H1 (cell line): ENCODE data around the gene MYOG. TPM values are rescaled to one million over a fixed set of nuclear protein-coding genes. Genes with fewer than 3 reads are reported as not detected.

Experiments used
- CBX5 ChIP-seq: fragments of 300-800, 300-1000 bp; sonication (generic); IDR thresholded peaks from 2 replicates; pipeline ENCODE4 v1.7.1; 2016; ENCODE audit warnings: antibody characterized with exemption, low read length, low read depth
- CBX8 ChIP-seq: fragments of 300-800, 300-1000 bp; sonication (generic); IDR thresholded peaks from 2 replicates; pipeline ENCODE4 v1.7.1; 2016; ENCODE audit warnings: low read depth, low read length, borderline replicate concordance
- HDAC6 ChIP-seq: IDR thresholded peaks from one replicate; pipeline ENCODE4 v1.7.1; 2012; ENCODE audit warnings: low read depth, mild to moderate bottlenecking, inconsistent platforms, low read length, moderate library complexity
- polyA plus RNA-seq, 7 experiments: library from polyadenylated mRNA; depleted of rRNA in 3 of 7; stranded (reverse) in 5 of 7; unstranded in 2 of 7; fragments of >200 nt in 5 of 7; fragments of 200-250 nt in 2 of 7; gene quantifications; 1 replicate in 5 of 7; 2 replicates in 1 of 7; 4 replicates in 1 of 7; pipeline versions ENCODE4 v1.2.1 to v1.2.3, GENCODE V29; 2011 to 2013; ENCODE audit warnings: missing spikeins in 2 of 7, mixed read lengths in 2 of 7
- total RNA-seq: library from RNA; stranded (reverse); fragmentation: NEBNext Ultra II Directional; extraction: Animal tissue kit (Norgen Biotek cat#: 25700); gene quantifications from 2 replicates; pipeline ENCODE4 v1.2.1, GENCODE V29; 2021
- TF ChIP-seq, protein P1 (sequence below): fragments of 300-600 bp; sonication (generic); IDR thresholded peaks from 2 replicates; pipeline ENCODE4 v1.7.1; 2012; ENCODE audit warnings: low read length, moderate library complexity, mild to moderate bottlenecking, inconsistent platforms; ENCODE audit not compliant: insufficient replicate concordance

The MYOG gene
- total and polyA plus RNA-seq, 2 of the 8 experiments (the other 6 are each of a cell fraction or from before 2014, with no cell fraction given), result not detected

DNA sequence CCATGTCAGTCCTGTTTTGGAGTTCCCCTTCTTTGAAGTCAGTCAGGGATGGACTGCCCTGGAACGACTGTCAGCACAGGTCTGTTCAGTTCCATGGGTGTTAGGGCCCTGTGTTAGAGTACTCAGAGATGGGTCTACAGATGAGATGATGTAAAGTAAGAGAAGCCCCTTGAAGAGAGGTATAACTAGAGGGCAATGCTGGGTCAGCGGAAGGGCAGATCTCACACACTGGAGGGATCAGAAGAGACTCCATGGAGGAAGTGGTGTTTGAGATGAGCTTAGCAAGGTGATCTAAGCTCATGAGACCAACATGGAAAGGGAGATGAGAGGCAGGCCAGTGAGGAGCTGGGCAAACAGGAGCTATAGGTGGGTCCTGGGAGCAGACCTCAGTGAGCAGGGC lies 51.9 kb downstream of the MYOG start (continued):
- TF ChIP-seq HDAC6 (no peak), CBX8 (no peak), CBX5 (no peak)
- TF ChIP-seq, protein P1, sequence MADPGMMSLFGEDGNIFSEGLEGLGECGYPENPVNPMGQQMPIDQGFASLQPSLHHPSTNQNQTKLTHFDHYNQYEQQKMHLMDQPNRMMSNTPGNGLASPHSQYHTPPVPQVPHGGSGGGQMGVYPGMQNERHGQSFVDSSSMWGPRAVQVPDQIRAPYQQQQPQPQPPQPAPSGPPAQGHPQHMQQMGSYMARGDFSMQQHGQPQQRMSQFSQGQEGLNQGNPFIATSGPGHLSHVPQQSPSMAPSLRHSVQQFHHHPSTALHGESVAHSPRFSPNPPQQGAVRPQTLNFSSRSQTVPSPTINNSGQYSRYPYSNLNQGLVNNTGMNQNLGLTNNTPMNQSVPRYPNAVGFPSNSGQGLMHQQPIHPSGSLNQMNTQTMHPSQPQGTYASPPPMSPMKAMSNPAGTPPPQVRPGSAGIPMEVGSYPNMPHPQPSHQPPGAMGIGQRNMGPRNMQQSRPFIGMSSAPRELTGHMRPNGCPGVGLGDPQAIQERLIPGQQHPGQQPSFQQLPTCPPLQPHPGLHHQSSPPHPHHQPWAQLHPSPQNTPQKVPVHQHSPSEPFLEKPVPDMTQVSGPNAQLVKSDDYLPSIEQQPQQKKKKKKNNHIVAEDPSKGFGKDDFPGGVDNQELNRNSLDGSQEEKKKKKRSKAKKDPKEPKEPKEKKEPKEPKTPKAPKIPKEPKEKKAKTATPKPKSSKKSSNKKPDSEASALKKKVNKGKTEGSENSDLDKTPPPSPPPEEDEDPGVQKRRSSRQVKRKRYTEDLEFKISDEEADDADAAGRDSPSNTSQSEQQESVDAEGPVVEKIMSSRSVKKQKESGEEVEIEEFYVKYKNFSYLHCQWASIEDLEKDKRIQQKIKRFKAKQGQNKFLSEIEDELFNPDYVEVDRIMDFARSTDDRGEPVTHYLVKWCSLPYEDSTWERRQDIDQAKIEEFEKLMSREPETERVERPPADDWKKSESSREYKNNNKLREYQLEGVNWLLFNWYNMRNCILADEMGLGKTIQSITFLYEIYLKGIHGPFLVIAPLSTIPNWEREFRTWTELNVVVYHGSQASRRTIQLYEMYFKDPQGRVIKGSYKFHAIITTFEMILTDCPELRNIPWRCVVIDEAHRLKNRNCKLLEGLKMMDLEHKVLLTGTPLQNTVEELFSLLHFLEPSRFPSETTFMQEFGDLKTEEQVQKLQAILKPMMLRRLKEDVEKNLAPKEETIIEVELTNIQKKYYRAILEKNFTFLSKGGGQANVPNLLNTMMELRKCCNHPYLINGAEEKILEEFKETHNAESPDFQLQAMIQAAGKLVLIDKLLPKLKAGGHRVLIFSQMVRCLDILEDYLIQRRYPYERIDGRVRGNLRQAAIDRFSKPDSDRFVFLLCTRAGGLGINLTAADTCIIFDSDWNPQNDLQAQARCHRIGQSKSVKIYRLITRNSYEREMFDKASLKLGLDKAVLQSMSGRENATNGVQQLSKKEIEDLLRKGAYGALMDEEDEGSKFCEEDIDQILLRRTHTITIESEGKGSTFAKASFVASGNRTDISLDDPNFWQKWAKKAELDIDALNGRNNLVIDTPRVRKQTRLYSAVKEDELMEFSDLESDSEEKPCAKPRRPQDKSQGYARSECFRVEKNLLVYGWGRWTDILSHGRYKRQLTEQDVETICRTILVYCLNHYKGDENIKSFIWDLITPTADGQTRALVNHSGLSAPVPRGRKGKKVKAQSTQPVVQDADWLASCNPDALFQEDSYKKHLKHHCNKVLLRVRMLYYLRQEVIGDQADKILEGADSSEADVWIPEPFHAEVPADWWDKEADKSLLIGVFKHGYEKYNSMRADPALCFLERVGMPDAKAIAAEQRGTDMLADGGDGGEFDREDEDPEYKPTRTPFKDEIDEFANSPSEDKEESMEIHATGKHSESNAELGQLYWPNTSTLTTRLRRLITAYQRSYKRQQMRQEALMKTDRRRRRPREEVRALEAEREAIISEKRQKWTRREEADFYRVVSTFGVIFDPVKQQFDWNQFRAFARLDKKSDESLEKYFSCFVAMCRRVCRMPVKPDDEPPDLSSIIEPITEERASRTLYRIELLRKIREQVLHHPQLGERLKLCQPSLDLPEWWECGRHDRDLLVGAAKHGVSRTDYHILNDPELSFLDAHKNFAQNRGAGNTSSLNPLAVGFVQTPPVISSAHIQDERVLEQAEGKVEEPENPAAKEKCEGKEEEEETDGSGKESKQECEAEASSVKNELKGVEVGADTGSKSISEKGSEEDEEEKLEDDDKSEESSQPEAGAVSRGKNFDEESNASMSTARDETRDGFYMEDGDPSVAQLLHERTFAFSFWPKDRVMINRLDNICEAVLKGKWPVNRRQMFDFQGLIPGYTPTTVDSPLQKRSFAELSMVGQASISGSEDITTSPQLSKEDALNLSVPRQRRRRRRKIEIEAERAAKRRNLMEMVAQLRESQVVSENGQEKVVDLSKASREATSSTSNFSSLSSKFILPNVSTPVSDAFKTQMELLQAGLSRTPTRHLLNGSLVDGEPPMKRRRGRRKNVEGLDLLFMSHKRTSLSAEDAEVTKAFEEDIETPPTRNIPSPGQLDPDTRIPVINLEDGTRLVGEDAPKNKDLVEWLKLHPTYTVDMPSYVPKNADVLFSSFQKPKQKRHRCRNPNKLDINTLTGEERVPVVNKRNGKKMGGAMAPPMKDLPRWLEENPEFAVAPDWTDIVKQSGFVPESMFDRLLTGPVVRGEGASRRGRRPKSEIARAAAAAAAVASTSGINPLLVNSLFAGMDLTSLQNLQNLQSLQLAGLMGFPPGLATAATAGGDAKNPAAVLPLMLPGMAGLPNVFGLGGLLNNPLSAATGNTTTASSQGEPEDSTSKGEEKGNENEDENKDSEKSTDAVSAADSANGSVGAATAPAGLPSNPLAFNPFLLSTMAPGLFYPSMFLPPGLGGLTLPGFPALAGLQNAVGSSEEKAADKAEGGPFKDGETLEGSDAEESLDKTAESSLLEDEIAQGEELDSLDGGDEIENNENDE, result no peak
- TF ChIP-seq, all 59 proteins: peak for 0
